HG03521 (cell line): ENCODE results near the gene CNGB1.
A peak's percentile ranks its signal among the peaks of the same experiment; 100 is the strongest.
"Not testable (repeated sequence)": the region's sequence is repeated elsewhere in the genome, so short reads cannot be mapped to it uniquely, and the experiment has no call there.

Experiments
- ATAC-seq: cut with Tn5 transposase; IDR thresholded peaks from one replicate; pipeline ENCODE4 v1.9.1; 2021; ENCODE audit warnings: mild to moderate bottlenecking, moderate library complexity; ENCODE audit not compliant: unreplicated experiment

Gene CNGB1

GRCh38 chr16:57970970-57971369 lies at the start of gene CNGB1:
Gene CNGB1 (minus strand): TSS chr16:57971128. CDS start chr16:57967286, 3,842 bp downstream.
- no peak for ATAC-seq

- no peak for ATAC-seq
These were observed 49.1 kb upstream of the CNGB1 start for GRCh38 chr16:58019866-58020538.

GRCh38 chr16:58018803-58019202 lies 47.9 kb upstream of the CNGB1 start:
- no peak for ATAC-seq

- no peak for ATAC-seq
These were observed 46.0 kb upstream of the CNGB1 start for GRCh38 chr16:58016840-58017446.

GRCh38 chr16:58013201-58013956 lies 42.5 kb upstream of the CNGB1 start:
- ATAC-seq, result no peak

GRCh38 chr16:58012481-58012880 lies 41.6 kb upstream of the CNGB1 start:
- no peak for ATAC-seq

- ATAC-seq, result no peak
These were observed 40.7 kb upstream of the CNGB1 start for GRCh38 chr16:58011652-58012051.

- ATAC-seq, result no peak
These were observed 40.0 kb upstream of the CNGB1 start for GRCh38 chr16:58010886-58011285.

GRCh38 chr16:58009856-58010416 lies 39.0 kb upstream of the CNGB1 start:
- ATAC-seq, result no peak

- not testable (repeated sequence) for ATAC-seq
These were observed 33.8 kb upstream of the CNGB1 start for GRCh38 chr16:58004736-58005135.

- ATAC-seq, result no peak
These were observed 32.0 kb upstream of the CNGB1 start for GRCh38 chr16:58002936-58003335.

GRCh38 chr16:58002416-58002800 lies 31.5 kb upstream of the CNGB1 start:
- ATAC-seq, result no peak

GRCh38 chr16:58001781-58002415 lies 31.0 kb upstream of the CNGB1 start:
- ATAC-seq, result no peak

- peak; percentile 70 for ATAC-seq
These were observed 30.1 kb upstream of the CNGB1 start, which contains the start of gene USB1 for GRCh38 chr16:58000706-58001676. Gene USB1 (plus strand): TSS chr16:58001407. CDS start chr16:58001484, 77 bp downstream.

GRCh38 chr16:57999971-58000705 lies 29.2 kb upstream of the CNGB1 start, which contains the start of gene ZNF319:
Gene ZNF319 (minus strand): TSS chr16:58000672. CDS start chr16:57998265, 2,407 bp downstream.
- ATAC-seq, result peak; percentile 27

- no peak for ATAC-seq
These were observed 28.5 kb upstream of the CNGB1 start for GRCh38 chr16:57999366-57999970.

- no peak for ATAC-seq
These were observed 28.1 kb upstream of the CNGB1 start for GRCh38 chr16:57998992-57999365.

- ATAC-seq, result no peak
These were observed 27.6 kb upstream of the CNGB1 start for GRCh38 chr16:57998486-57998885.
